NAMALWA (cell line): ENCODE data around the gene RPP25.
"Not testable (repeated sequence)": the region's sequence is repeated elsewhere in the genome, so short reads cannot be mapped to it uniquely, and the experiment has no call there.

ENCODE experiments used
- DNase-seq: peaks from one replicate; pipeline ENCODE4 v3.0.0-alpha.2; 2015; ENCODE audit warnings: low spot score

RPP25 gene

GRCh38 chr15:74962671-74963070, 6.1 kb upstream of the RPP25 start:
- DNase-seq: no peak

- DNase-seq: no peak
These were observed 5.6 kb upstream of the RPP25 start for GRCh38 chr15:74962219-74962618.

GRCh38 chr15:74961616-74962015, 5.0 kb upstream of the RPP25 start:
- no peak for DNase-seq

- DNase-seq: no peak
These were observed 4.5 kb upstream of the RPP25 start for GRCh38 chr15:74960995-74961588.

- no peak for DNase-seq
These were observed 3.7 kb upstream of the RPP25 start for GRCh38 chr15:74960286-74960685.

- DNase-seq: no peak
These were observed 3.0 kb upstream of the RPP25 start for GRCh38 chr15:74959586-74959939.

GRCh38 chr15:74958908-74959585, 2.5 kb upstream of the RPP25 start:
- no peak for DNase-seq

- no peak for DNase-seq
These were observed 1.8 kb upstream of the RPP25 start for GRCh38 chr15:74958320-74958907.

- DNase-seq: no peak
These were observed 984 bp upstream of the RPP25 start for GRCh38 chr15:74957476-74958035.

- DNase-seq: peak; percentile 78
These were observed 550 bp downstream of the RPP25 start for GRCh38 chr15:74955796-74956647.

- no peak for DNase-seq
These were observed 1.6 kb downstream of the RPP25 start for GRCh38 chr15:74955017-74955416.

GRCh38 chr15:74954515-74954914, 2.1 kb downstream of the RPP25 start:
- peak; percentile 38 for DNase-seq

- DNase-seq: no peak
These were observed 5.6 kb downstream of the RPP25 start for GRCh38 chr15:74951006-74951405.

- DNase-seq: peak; percentile 91
These were observed 6.3 kb downstream of the RPP25 start for GRCh38 chr15:74950078-74950908.

- DNase-seq: peak; percentile 95
These were observed 18.8 kb downstream of the RPP25 start, which contains the start of gene COX5A for GRCh38 chr15:74937590-74938371. COX5A (minus strand) TSS chr15:74938073; CDS start chr15:74938014, 59 bp downstream.

GRCh38 chr15:74937272-74937589, 19.3 kb downstream of the RPP25 start:
- DNase-seq: peak; percentile 58

- not testable (repeated sequence) for DNase-seq
These were observed 21.4 kb downstream of the RPP25 start for GRCh38 chr15:74935193-74935592.

- DNase-seq: no peak
These were observed 23.0 kb downstream of the RPP25 start for GRCh38 chr15:74933573-74933972.

- no peak for DNase-seq
These were observed 27.8 kb downstream of the RPP25 start for GRCh38 chr15:74928771-74929198.

- no peak for DNase-seq
These were observed 32.0 kb downstream of the RPP25 start for GRCh38 chr15:74924525-74924924.

- DNase-seq: no peak
These were observed 36.1 kb downstream of the RPP25 start for GRCh38 chr15:74920456-74920855.
